Endothelial cell of umbilical vein (primary cell): ENCODE data around the gene ADSS1. TPM values are rescaled to one million over a fixed set of nuclear protein-coding genes. Genes with fewer than 3 reads are reported as not detected.

Source experiments
- BruUV-seq: library from RNA; stranded (reverse); fragments of 400-500 nt; replicated peaks from 2 replicates; lab custom pipeline; 2021; lab: Mats Ljungman, UMichigan
- CTCF ChIA-PET: fragments of 300-600, 350-600 bp; sonication (Branson Sonifier 250); formaldehyde crosslinking; loops from one replicate; lab custom pipeline; 2021; ENCODE audit warnings: antibody characterized with exemption, inconsistent platforms; lab: Charles Lee
- POLR2A ChIA-PET: fragments of 300-600, 350-600 bp; sonication (Branson Sonifier 250); formaldehyde crosslinking; loops from one replicate; lab custom pipeline; 2021; ENCODE audit warnings: antibody characterized with exemption, inconsistent platforms; lab: Charles Lee
- DNase-seq: peaks from one replicate; pipeline ENCODE4 v3.0.0-alpha.2; 2011; ENCODE audit warnings: low read depth, low spot score
- FAIRE-seq: peaks from 2 replicates; lab custom pipeline; 2011; peaks lifted over from hg19 to GRCh38; lab: Jason Lieb, UNC
- H2AFZ ChIP-seq: 2 replicates; pipeline ENCODE4 v1.6.0; 2012; ENCODE audit warnings: low read depth, low read length, control low read depth, inconsistent platforms
- H3K27ac ChIP-seq: 2 replicates; pipeline ENCODE4 v1.5.1; 2011; ENCODE audit warnings: low read depth, mild to moderate bottlenecking, control low read depth, low read length, moderate library complexity; ENCODE audit not compliant: insufficient read depth
- H3K27me3 ChIP-seq, 2 experiments: 2 replicates each; pipeline versions ENCODE4 v1.6.0 to v1.6.1; 2011; ENCODE audit warnings: low read length in 2 of 2, mixed read lengths in 1 of 2; ENCODE audit not compliant: control insufficient read depth in 2 of 2, insufficient read depth in 2 of 2
- H3K36me3 ChIP-seq, 2 experiments: 2 replicates in 1 of 2; 3 replicates in 1 of 2; pipeline ENCODE4 v1.5.1; 2011; ENCODE audit warnings: low read length in 2 of 2, mild to moderate bottlenecking in 1 of 2, moderate library complexity in 1 of 2; ENCODE audit not compliant: control insufficient read depth in 2 of 2, insufficient read depth in 2 of 2; ENCODE audit errors: extremely low read depth in 1 of 2
- H3K4me1 ChIP-seq: 3 replicates; pipeline ENCODE4 v1.5.1; 2011; ENCODE audit warnings: mild to moderate bottlenecking, low read length; ENCODE audit not compliant: control insufficient read depth, insufficient read depth; ENCODE audit errors: extremely low read depth
- H3K4me2 ChIP-seq: 2 replicates; pipeline ENCODE4 v1.6.1; 2011; ENCODE audit warnings: low read length, control low read depth, mixed read lengths; ENCODE audit not compliant: insufficient read depth
- H3K4me3 ChIP-seq, 3 experiments: fragments of 200-600 bp in 1 of 3; sonication (generic), shearing (Covaris generic) in 1 of 3; replicated peaks in 1 of 3; 2 replicates each; pipeline ENCODE4 v1.5.1; 2011 to 2016; ENCODE audit warnings: control low read depth in 3 of 3, low read length in 3 of 3, mild to moderate bottlenecking in 2 of 3, inconsistent platforms in 1 of 3, low read depth in 1 of 3, moderate library complexity in 1 of 3; ENCODE audit not compliant: insufficient read depth in 1 of 3
- H3K79me2 ChIP-seq: 2 replicates; pipeline ENCODE4 v1.6.0; 2012; ENCODE audit warnings: low read length, inconsistent platforms; ENCODE audit not compliant: control insufficient read depth, insufficient read depth
- H3K9ac ChIP-seq: replicated peaks from 2 replicates; pipeline ENCODE3; 2011; ENCODE audit warnings: low read length, control low read depth; ENCODE audit not compliant: insufficient read depth; ENCODE audit errors: extremely low read depth
- H3K9me1 ChIP-seq: replicated peaks from 3 replicates; pipeline ENCODE4 v1.6.0; 2011; ENCODE audit warnings: mild to moderate bottlenecking, low read length; ENCODE audit not compliant: control insufficient read depth, insufficient read depth; ENCODE audit errors: extremely low read depth
- H3K9me3 ChIP-seq: replicated peaks from 2 replicates; pipeline ENCODE4 v1.5.1; 2012; ENCODE audit warnings: low read length, inconsistent platforms; ENCODE audit not compliant: control insufficient read depth, insufficient read depth
- H4K20me1 ChIP-seq: replicated peaks from 2 replicates; pipeline ENCODE3; 2011; ENCODE audit warnings: mild to moderate bottlenecking, low read length; ENCODE audit not compliant: control insufficient read depth, insufficient read depth; ENCODE audit errors: extremely low read depth
- EZH2 ChIP-seq: IDR thresholded peaks from 2 replicates; pipeline ENCODE4 v1.6.1; 2012; ENCODE audit warnings: borderline replicate concordance, low read depth, mild to moderate bottlenecking, moderate library complexity, low read length, inconsistent platforms; ENCODE audit not compliant: severe bottlenecking
- FOS ChIP-seq: IDR thresholded peaks from 2 replicates; pipeline ENCODE4 v1.6.1; 2011; ENCODE audit warnings: mild to moderate bottlenecking, low read length, moderate library complexity, borderline replicate concordance; ENCODE audit not compliant: insufficient read depth
- GATA2 ChIP-seq: IDR thresholded peaks from 2 replicates; pipeline ENCODE4 v1.7.0; 2011; ENCODE audit warnings: low read depth, mild to moderate bottlenecking, moderate library complexity, mixed read lengths, low read length; ENCODE audit not compliant: insufficient read length, insufficient read depth
- JUN ChIP-seq: IDR thresholded peaks from 2 replicates; pipeline ENCODE4 v1.6.1; 2011; ENCODE audit warnings: borderline replicate concordance, low read depth; ENCODE audit not compliant: insufficient read length, insufficient read depth
- MYC ChIP-seq: IDR thresholded peaks from one replicate; pipeline ENCODE4 v1.6.1; 2011; ENCODE audit warnings: mild to moderate bottlenecking, low read depth, low read length
- POLR2A ChIP-seq: IDR thresholded peaks from 2 replicates; pipeline ENCODE4 v1.6.1; 2012; ENCODE audit warnings: low read depth, mild to moderate bottlenecking, control low read depth, low read length
- POLR2AphosphoS5 ChIP-seq: IDR thresholded peaks from 2 replicates; pipeline ENCODE4 v1.6.1; 2012; ENCODE audit warnings: low read depth, mild to moderate bottlenecking, control low read depth, low read length, moderate library complexity; ENCODE audit not compliant: insufficient read depth
- dilution Hi-C: fragments of 300-500 bp; cut with MboI; formaldehyde crosslinking; loops from one replicate; pipeline ENCODE4 v1.15.0; 2019; ENCODE audit warnings: low sequenced_read_pairs; ENCODE audit not compliant: extremely low pct_ligation_motif_present
- intact Hi-C: fragments of 100-400 bp; cut with micrococcal nuclease; formaldehyde crosslinking; loops from one replicate; pipeline ENCODE4 v1.10.0; 2022
- polyA plus RNA-seq, 4 experiments: library from polyadenylated mRNA; depleted of rRNA in 3 of 4; stranded (reverse) in 3 of 4; unstranded in 1 of 4; fragments of >200 nt; gene quantifications; 2 replicates each; pipeline versions ENCODE4 v1.2.1 to v1.2.3, GENCODE V29; 2011 to 2012; ENCODE audit warnings: missing spikeins in 1 of 4
- total RNA-seq: library from RNA; stranded (reverse); gene quantifications from 2 replicates; pipeline ENCODE4 v1.2.3, GENCODE V29; 2021
- TF ChIP-seq, protein P1 (sequence below): IDR thresholded peaks from 2 replicates; pipeline ENCODE4 v1.6.1; 2011; ENCODE audit not compliant: insufficient read depth, insufficient read length
- TF ChIP-seq, protein P2 (sequence below), 2 donors: IDR thresholded peaks; 1 replicate in 1 of 2; 2 replicates in 1 of 2; pipeline ENCODE4 v1.5.1; 2011; ENCODE audit warnings: low read length in 2 of 2, mild to moderate bottlenecking in 2 of 2, moderate library complexity in 2 of 2, control low read depth in 1 of 2, inconsistent platforms in 1 of 2, low read depth in 1 of 2; ENCODE audit not compliant: insufficient read depth in 1 of 2; ENCODE audit errors: extremely low read depth in 1 of 2

ADSS1 gene
- total and polyA plus RNA-seq, 2 donors (not counting 3 experiments of a cell fraction or from before 2014, with no cell fraction given): 1.9 TPM

DNA sequence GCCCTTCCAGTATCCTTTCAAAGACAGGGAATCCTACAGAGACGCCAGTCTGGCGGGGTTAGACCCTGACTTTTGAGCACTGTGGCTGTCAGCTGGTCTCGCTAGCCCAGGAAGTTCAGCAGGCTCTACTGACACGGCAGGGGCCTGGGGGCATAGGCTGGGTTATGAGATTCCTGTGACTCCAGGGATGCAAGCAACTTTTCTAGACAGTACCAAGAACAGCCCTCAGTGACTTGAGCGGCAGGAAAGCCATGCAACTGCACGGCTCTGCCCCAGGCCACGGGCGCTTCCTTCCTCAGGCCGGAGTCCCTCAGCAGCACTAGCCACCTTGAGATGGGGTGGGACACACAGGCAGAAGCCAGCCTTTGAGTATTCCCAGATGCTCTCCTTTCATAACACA, 23.8 kb downstream of the ADSS1 start:
- Histone ChIP-seq H3K9ac (no peak overlapping the region), H3K27me3 (no peaks in the 10 kb centered on the region), H4K20me1 (no peaks in the 10 kb centered on the region), H2AFZ (no peak overlapping the region), H3K4me2 (no peak overlapping the region), H3K4me3 (no peak overlapping the region), H3K27ac (no peak overlapping the region), H3K4me1 (no peaks in the 10 kb centered on the region), H3K79me2 (no peaks in the 10 kb centered on the region), H3K36me3 (no peaks in the 10 kb centered on the region), H3K9me1 (no peaks in the 10 kb centered on the region), H3K9me3 (no peaks in the 10 kb centered on the region)
- TF ChIP-seq MYC (no peak), FOS (no peak), GATA2 (no peak), EZH2 (no peak), JUN (no peak), POLR2AphosphoS5 (no peak), POLR2A (no peak)
- TF ChIP-seq, protein P1, sequence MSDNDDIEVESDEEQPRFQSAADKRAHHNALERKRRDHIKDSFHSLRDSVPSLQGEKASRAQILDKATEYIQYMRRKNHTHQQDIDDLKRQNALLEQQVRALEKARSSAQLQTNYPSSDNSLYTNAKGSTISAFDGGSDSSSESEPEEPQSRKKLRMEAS: no peak
- TF ChIP-seq, protein P2, sequence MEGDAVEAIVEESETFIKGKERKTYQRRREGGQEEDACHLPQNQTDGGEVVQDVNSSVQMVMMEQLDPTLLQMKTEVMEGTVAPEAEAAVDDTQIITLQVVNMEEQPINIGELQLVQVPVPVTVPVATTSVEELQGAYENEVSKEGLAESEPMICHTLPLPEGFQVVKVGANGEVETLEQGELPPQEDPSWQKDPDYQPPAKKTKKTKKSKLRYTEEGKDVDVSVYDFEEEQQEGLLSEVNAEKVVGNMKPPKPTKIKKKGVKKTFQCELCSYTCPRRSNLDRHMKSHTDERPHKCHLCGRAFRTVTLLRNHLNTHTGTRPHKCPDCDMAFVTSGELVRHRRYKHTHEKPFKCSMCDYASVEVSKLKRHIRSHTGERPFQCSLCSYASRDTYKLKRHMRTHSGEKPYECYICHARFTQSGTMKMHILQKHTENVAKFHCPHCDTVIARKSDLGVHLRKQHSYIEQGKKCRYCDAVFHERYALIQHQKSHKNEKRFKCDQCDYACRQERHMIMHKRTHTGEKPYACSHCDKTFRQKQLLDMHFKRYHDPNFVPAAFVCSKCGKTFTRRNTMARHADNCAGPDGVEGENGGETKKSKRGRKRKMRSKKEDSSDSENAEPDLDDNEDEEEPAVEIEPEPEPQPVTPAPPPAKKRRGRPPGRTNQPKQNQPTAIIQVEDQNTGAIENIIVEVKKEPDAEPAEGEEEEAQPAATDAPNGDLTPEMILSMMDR (IDR thresholded peaks at IDR 0.05; ENCODE audit: extremely low read depth in 1 of 2, insufficient read depth in 1 of 2, low read depth in 1 of 2, low read length in 2 of 2): no peak
- intact Hi-C loops: no loop called here
- CTCF ChIA-PET: no interaction called here
- no TSS peak for BruUV-seq
- dilution Hi-C loops: no loop called here
- DNase-seq (no peak), FAIRE-seq (no peak)
- POLR2A ChIA-PET: no interaction called here
